GM19452 (cell line): Measurements from ENCODE around the gene ARHGEF6.
A peak's percentile ranks its signal among the peaks of the same experiment; 100 is the strongest.

Experiments used
- ATAC-seq: cut with Tn5 transposase; IDR thresholded peaks from one replicate; pipeline ENCODE4 v1.9.1; 2021; ENCODE audit not compliant: unreplicated experiment

The ARHGEF6 gene

GRCh38 chrX:136650811-136651210, 129.9 kb downstream of the ARHGEF6 start:
- ATAC-seq: no peak

- ATAC-seq: no peak
Measured at GRCh38 chrX:136647677-136648360, 132.9 kb downstream of the ARHGEF6 start, which contains the start of gene CD40LG. Gene CD40LG, plus strand, starts transcription at chrX:136648158. Its CDS starts 91 bp downstream, at chrX:136648249.

- ATAC-seq: no peak
Measured at GRCh38 chrX:136646602-136647239, 134.0 kb downstream of the ARHGEF6 start.

- ATAC-seq: no peak
Measured at GRCh38 chrX:136643243-136643642, 137.5 kb downstream of the ARHGEF6 start.

- no peak for ATAC-seq
Measured at GRCh38 chrX:136639506-136640176, 141.1 kb downstream of the ARHGEF6 start.

- ATAC-seq: no peak
Measured at GRCh38 chrX:136636121-136636520, 144.6 kb downstream of the ARHGEF6 start.

- ATAC-seq: peak; percentile 90
Measured at GRCh38 chrX:136635235-136635634, 145.5 kb downstream of the ARHGEF6 start.

- ATAC-seq: no peak
Measured at GRCh38 chrX:136630881-136631280, 149.9 kb downstream of the ARHGEF6 start.

GRCh38 chrX:136629084-136629750, 151.5 kb downstream of the ARHGEF6 start:
- no peak for ATAC-seq

- ATAC-seq: no peak
Measured at GRCh38 chrX:136627409-136627808, 153.3 kb downstream of the ARHGEF6 start.

GRCh38 chrX:136626891-136627290, 153.8 kb downstream of the ARHGEF6 start:
- no peak for ATAC-seq

- no peak for ATAC-seq
Measured at GRCh38 chrX:136626237-136626636, 154.5 kb downstream of the ARHGEF6 start.

GRCh38 chrX:136625246-136625645, 155.5 kb downstream of the ARHGEF6 start:
- no peak for ATAC-seq

- no peak for ATAC-seq
Measured at GRCh38 chrX:136623396-136623795, 157.3 kb downstream of the ARHGEF6 start.

- ATAC-seq: no peak
Measured at GRCh38 chrX:136622568-136622967, 158.2 kb downstream of the ARHGEF6 start.

GRCh38 chrX:136620780-136621179, 160.0 kb downstream of the ARHGEF6 start:
- ATAC-seq: no peak

GRCh38 chrX:136619899-136620505, 160.7 kb downstream of the ARHGEF6 start:
- no peak for ATAC-seq

GRCh38 chrX:136616987-136617685, 163.6 kb downstream of the ARHGEF6 start:
- no peak for ATAC-seq
